ENCODE results near the gene PPP1R3G. TPM values are rescaled to one million over a fixed set of nuclear protein-coding genes. Genes with fewer than 3 reads are reported as not detected.
A peak's percentile ranks its signal among the peaks of the same experiment; 100 is the strongest.

Gene PPP1R3G
- total RNA-seq, 1 donor from 2014 or later: 1.2 TPM

DNA sequence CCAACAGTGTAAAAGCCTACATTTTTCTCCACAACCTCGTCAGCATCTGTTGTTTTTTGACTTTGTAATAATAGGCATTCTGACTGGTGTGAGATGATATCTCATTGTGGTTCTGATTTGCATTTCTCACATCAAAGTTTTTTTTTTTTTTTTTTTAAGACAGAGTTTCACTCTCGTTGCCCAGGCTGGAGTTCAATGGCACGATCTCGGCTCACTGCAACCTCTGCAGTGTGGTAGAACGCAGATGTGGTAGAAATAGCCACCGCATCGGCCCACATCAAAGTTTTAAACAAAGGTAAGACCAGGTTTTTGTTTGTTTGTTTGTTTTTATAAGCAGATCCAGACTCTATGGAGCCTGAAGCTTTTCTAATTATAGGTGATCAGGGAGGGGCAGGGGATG, 12.7 kb upstream of the PPP1R3G start:
- no peak for DNase-seq

GRCh38 chr6:5073992-5074391, 11.1 kb upstream of the PPP1R3G start:
- no peak for DNase-seq

GRCh38 chr6:5076931-5077330, 8.2 kb upstream of the PPP1R3G start:
- no peak for DNase-seq

DNA sequence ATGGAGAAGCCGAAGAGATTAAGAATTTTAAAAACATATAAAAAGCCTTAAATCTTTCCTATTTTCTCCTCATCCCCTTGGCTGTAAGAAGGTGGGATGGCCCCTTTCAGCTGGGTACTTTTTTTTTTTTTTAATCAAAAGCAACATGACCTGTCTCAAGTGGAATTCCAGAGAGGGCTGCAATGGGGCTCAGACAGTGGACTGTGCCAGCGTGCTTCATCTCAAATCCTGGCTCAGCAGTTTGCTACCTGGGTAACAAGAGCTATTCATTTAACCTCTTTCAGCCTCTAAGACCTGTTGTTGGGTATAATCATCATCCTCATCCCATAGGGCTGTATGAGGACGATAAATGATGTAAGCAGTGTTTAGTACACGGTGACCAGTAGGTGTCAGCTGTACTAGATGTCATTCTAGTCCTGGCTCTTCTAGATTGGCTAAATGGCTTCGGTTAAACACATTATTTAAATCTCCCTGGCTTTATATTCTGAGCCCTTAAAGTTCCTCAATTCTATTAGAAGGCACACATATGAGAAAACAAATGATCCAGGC, 6.9 kb upstream of the PPP1R3G start:
- no peak for DNase-seq

GRCh38 chr6:5079692-5080091, 5.4 kb upstream of the PPP1R3G start:
- DNase-seq: no peak

- DNase-seq: no peak
These were observed 4.6 kb upstream of the PPP1R3G start for GRCh38 chr6:5080574-5080973.

DNA sequence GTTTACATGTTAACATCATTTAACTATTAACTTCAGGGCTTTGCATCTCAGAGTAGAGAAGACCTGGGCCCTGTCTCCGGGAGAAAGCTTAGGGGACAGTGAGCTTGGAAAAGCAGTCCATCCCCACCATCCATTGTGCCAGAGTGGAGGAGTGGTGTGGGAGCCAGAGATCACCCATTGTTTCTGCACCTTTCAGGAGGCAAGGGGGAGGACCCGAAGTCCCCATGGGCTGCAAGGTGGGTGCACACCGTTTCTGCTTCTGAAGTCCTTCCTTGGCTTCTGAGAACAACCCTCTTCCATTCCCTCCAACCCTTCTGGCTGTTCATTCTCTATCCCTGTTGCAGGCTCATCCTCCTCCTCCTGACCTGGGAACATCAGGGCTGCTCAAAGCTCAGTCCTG, 4.0 kb upstream of the PPP1R3G start:
- DNase-seq: no peak

- no peak for DNase-seq
These were observed 3.2 kb upstream of the PPP1R3G start for GRCh38 chr6:5081955-5082354.

GRCh38 chr6:5082487-5083306, 2.4 kb upstream of the PPP1R3G start:
- no peak for DNase-seq

DNA sequence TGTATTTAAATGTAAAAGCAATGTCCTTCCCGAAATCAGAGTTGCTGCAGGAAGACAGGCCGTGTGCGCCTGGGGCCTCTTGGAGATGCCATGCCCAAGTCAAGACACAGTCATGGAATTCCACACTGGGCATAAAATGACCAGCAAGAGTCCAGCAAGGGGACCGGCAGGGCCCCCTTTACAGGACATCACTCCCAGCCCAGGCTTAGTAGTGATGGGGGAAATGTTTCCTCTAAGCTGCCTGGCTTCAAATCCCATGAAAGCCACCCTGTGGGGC, 1.9 kb upstream of the PPP1R3G start:
- no peak for DNase-seq

GRCh38 chr6:5083813-5084359, 1.3 kb upstream of the PPP1R3G start:
- DNase-seq: no peak

DNA sequence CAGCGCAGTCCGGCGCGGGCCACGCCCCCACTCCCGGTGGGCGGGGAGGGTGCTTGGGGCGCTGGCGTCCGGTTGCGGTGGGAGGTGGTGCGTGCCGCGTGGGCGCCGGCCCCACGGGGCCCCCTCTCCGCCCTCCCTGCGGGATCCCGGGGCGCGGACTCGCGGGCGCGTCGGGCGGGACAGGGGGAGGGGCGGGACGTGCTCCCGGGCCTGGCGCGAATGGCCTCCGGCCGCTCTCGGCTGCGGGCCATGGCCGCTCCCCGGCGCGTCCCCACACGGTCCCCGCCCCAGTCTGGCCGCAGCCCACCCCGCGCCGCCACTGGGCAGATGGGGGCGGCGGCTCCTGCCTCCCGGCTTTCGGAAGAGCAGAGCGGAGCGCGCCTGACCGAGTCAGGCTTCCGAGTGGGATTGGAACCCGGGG, 771 bp upstream of the PPP1R3G start:
- no peak for DNase-seq

DNA sequence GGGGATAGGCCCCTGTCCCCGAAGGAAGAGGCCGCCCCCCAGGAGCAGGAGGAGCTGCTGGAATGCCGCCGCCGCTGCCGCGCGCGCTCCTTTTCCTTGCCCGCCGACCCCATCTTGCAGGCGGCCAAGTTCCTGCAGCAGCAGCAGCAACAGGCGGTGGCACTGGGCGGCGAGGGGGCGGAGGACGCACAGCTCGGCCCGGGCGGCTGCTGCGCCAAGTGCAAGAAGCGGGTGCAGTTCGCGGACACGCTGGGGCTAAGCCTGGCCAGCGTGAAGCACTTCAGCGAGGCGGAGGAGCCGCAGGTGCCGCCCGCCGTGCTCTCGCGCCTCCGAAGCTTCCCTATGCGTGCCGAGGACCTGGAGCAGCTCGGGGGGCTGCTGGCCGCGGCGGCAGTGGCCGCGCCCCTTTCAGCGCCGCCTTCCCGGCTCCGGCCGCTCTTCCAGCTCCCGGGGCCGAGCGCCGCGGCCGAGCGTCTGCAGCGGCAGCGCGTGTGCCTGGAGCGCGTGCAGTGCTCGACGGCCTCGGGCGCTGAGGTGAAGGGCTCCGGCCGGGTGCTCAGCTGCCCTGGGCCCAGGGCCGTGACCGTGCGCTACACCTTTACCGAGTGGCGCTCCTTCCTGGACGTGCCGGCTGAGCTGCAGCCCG, 630 bp downstream of the PPP1R3G start:
- DNase-seq: no peak

DNA sequence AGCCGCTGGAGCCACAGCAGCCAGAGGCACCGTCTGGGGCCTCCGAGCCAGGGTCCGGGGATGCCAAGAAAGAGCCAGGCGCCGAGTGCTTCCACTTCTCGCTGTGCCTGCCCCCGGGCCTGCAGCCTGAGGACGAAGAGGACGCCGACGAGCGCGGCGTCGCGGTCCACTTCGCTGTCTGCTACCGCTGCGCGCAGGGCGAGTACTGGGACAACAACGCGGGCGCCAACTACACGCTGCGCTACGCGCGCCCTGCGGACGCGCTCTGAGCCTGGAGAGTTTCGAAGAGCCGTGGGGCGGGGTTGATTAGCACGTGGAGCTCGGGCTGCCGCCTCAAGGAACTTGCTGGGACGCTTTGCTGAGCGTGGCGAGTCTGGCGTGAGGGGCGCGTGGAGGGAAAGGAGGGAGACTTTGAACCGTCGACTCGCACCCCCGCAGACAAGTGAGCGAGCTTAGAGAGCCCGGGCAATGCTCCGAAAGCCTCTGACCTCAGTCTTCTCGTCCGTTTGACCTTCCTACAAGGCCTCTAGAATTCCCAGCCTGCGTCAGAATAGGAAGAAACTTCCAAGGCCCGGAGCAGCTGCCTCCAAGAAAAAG, 1.3 kb downstream of the PPP1R3G start:
- DNase-seq: no peak

DNA sequence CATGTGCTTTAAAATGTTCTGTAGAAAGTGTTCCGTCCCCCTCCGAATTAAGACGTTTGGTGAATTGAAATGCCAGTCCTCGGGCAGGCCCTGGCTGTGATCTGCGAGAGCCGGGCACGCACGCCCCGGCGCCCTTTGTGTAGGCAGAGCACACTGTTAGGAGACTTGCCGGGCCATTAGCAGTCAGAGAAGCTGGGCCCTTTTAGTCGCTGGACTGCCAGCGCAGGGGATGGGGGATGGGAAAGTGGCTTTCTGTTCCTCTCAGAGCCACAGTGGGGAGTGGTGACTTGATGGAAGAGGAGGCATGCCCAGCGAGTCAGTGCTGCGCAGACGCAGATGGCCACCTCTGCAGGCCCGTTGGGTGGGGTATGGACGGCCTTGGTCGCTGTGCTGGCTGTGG, 2.2 kb downstream of the PPP1R3G start:
- peak; percentile 36 for DNase-seq

DNA sequence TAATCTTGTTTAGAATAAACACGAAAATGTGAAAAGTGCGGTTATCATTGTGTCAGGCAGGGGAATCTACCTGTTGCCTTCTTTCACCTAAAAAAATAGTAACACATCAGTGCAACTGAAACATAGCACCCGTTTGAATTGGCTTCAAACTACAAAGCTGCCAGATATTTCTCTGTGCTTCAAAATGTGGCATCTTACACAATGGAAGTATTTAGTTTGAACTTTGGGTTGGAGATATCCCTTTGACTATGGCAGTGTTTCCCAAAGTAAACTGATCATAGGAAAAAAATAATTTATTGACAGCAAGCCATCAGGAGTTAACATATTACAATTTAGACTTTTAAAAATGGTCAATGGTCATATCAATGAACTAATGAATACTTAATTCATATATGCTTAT, 3.6 kb downstream of the PPP1R3G start:
- DNase-seq: no peak

- DNase-seq: no peak
These were observed 4.6 kb downstream of the PPP1R3G start for GRCh38 chr6:5089481-5090438.

DNA sequence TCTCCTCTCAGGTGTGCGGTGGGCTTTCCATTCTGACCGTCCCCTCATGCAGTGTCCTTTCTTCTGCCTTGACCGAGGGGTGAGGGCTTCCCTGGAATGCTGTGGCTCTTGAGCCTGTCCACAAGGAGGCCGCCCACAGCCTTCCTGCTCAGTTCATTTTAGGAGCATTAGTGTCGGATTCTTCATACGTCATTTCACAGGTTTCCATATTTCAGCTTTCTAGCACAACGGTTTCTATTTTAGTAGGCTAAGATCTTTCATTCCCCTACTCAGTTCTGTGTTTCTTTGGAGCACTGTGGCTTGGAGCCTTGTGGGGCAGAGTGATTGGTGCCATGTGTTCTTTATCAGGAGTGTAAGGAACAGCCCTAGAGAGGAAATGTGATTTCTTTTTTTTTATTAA, 5.5 kb downstream of the PPP1R3G start:
- DNase-seq: no peak

- no peak for DNase-seq
These were observed 6.3 kb downstream of the PPP1R3G start for GRCh38 chr6:5091210-5092069.

DNA sequence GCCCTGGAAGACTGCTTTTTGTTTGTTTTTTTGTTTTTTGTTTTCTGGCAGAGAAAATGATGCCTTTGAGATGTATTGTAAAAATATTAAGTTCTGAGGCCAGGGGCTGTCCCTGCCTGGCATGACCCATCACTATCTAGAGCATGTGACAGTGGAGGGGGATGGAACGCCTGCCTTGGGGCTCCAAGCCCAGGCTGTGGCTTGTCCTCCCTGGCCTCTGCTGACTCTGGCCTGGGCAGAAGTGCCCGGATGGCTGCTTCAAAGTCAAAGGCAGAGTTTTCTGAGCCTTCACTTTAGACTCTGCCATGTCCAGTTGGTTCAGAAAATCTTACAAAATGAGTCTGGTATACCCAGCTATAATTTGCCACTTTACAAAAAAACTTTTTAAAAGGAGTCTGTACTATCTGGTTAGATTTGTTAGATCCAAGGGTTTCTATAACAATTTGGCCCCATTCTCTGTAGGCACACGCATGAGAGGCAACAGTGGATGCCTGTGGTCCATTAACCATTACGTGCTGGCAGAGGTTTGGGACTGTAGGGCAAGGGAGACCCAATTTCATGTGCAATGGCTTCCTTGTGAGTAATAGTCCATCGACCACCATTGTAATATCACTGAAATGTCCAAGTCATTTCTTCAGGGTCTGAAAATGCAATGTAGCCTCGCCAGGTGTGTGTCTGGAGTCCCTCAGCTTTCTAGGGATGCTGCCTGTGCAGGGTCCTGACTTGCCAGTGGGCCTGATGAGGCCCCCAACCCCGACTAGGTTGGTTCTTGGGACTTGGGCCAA, 8.3 kb downstream of the PPP1R3G start:
- DNase-seq: no peak
